Activated T-helper 1 cell treated with anti-CD3 and anti-CD28 coated beads, Interleukin-2, amount 50 U/mL, for 16 hours (primary cell): ENCODE results near the gene VSIG1.

Experiments
- DNase-seq, 2 donors: peaks; one replicate each; pipeline ENCODE4 v3.0.0-alpha.2; 2020; ENCODE audit warnings: low read depth in 1 of 2, low spot score in 1 of 2

VSIG1 gene

GRCh38 chrX:108044554-108045256 lies at the start of gene VSIG1:
Gene VSIG1, plus strand, starts transcription at chrX:108045065. Its CDS starts 66 bp downstream, at chrX:108045131.
- DNase-seq = no peak

GRCh38 chrX:107996124-107996523 lies 48.7 kb upstream of the VSIG1 start:
- no peak for DNase-seq

GRCh38 chrX:108000751-108001150 lies 44.1 kb upstream of the VSIG1 start:
- DNase-seq = no peak

GRCh38 chrX:108001218-108001814 lies 43.5 kb upstream of the VSIG1 start:
- DNase-seq = no peak

- no peak for DNase-seq
Measured at GRCh38 chrX:108018656-108019381, 26.0 kb upstream of the VSIG1 start.

- no peak for DNase-seq
Measured at GRCh38 chrX:108019382-108019875, 25.4 kb upstream of the VSIG1 start.

GRCh38 chrX:108020631-108021030 lies 24.2 kb upstream of the VSIG1 start:
- no peak for DNase-seq

- DNase-seq = no peak
Measured at GRCh38 chrX:108022491-108023089, 22.3 kb upstream of the VSIG1 start.

- no peak for DNase-seq
Measured at GRCh38 chrX:108025376-108025775, 19.5 kb upstream of the VSIG1 start.

- DNase-seq = no peak
Measured at GRCh38 chrX:108025954-108026600, 18.8 kb upstream of the VSIG1 start.

GRCh38 chrX:108028854-108029253 lies 16.0 kb upstream of the VSIG1 start:
- no peak for DNase-seq

- no peak for DNase-seq
Measured at GRCh38 chrX:108029928-108030711, 14.7 kb upstream of the VSIG1 start.

- no peak for DNase-seq
Measured at GRCh38 chrX:108032944-108033343, 11.9 kb upstream of the VSIG1 start.

GRCh38 chrX:108033890-108034289 lies 11.0 kb upstream of the VSIG1 start:
- no peak for DNase-seq

GRCh38 chrX:108034725-108035124 lies 10.1 kb upstream of the VSIG1 start:
- no peak for DNase-seq

- no peak for DNase-seq
Measured at GRCh38 chrX:108036298-108036973, 8.4 kb upstream of the VSIG1 start.

GRCh38 chrX:108049649-108050048 lies 4.8 kb downstream of the VSIG1 start:
- DNase-seq = no peak

- no peak for DNase-seq
Measured at GRCh38 chrX:108053218-108053617, 8.4 kb downstream of the VSIG1 start.

- no peak for DNase-seq
Measured at GRCh38 chrX:108055546-108055945, 10.7 kb downstream of the VSIG1 start.

GRCh38 chrX:108059801-108060200 lies 14.9 kb downstream of the VSIG1 start:
- no peak for DNase-seq
